Measurements from ENCODE around the gene STX19.
"Not testable (repeated sequence)": the region's sequence is repeated elsewhere in the genome, so short reads cannot be mapped to it uniquely, and the experiment has no call there.

The STX19 gene

GRCh38 chr3:93969997-93970396, 58.4 kb downstream of the STX19 start:
- DNase-seq, result no peak

DNA sequence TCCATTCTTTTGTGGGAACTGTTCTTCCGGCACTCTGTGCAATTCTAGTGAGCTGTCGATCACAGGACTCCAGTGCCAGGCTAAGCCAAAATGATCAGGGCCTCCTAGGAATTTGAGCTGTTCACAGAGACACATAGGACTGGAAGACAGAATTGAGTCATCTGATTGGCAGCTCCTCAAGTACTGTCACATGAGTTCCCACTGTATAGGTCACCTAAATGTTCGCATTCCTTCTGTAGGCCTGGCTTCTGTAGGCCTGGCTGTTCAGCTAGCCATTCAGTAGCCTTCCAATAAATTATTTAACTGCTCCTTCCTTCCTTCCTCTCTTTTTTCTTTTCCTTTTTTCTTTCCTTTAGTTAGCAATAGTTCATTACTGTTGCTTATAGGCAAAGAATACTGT, 59.0 kb downstream of the STX19 start:
- no peak for DNase-seq

DNA sequence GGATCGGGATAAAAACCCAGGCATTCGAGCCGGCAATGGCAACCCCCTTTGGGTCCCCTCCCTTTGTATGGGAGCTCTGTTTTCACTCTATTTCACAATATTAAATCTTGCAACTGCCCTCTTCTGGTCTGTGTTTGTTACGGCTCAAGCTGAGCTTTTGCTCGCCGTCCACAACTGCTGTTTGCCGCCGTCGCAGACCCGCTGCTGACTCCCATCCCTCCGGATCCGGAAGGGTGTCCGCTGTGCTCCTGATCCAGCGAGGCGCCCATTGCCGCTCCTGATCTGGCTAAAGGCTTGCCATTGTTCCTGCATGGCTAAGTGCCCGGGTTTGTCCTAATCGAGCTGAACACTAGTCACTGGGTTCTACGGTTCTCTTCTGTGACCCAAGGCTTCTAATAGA, 63.3 kb downstream of the STX19 start:
- DNase-seq, result not testable (repeated sequence)
